ENCODE results near the gene MTMR8.

The MTMR8 gene

GRCh38 chrX:64291123-64291522, 104.1 kb downstream of the MTMR8 start:
- no peak for DNase-seq

GRCh38 chrX:64265265-64265664, 130.0 kb downstream of the MTMR8 start:
- DNase-seq: no peak

- DNase-seq: no peak
These were observed 164.9 kb downstream of the MTMR8 start, which contains the start of gene ASB12 for GRCh38 chrX:64230123-64230970. Gene ASB12 (minus strand): TSS chrX:64230607. CDS start chrX:64225650, 4,957 bp downstream.

GRCh38 chrX:64229154-64229553, 166.1 kb downstream of the MTMR8 start:
- DNase-seq: peak; percentile 47
